ENCODE results near the gene FIG4.

GRCh38 chr6:109687271-109687761, 3.8 kb upstream of the FIG4 start:
- TF ChIP-seq CTCF (IDR thresholded peaks at IDR 0.05) = no peak
- TF ChIP-seq POLR2A (IDR thresholded peaks at IDR 0.05) = no peak
